Neural progenitor cell (in vitro differentiated cells): ENCODE data around the gene TMEM109. TPM values are rescaled to one million over a fixed set of nuclear protein-coding genes. Genes with fewer than 3 reads are reported as not detected.
A peak's percentile ranks its signal among the peaks of the same experiment; 100 is the strongest.

Experiments used
- DNase-seq: peaks from one replicate; pipeline ENCODE4 v3.0.0-alpha.2; 2016; ENCODE audit warnings: low spot score
- H2AFZ ChIP-seq: fragments of 200-600 bp; sonication (generic); replicated peaks from 2 replicates; pipeline ENCODE4 v1.6.1; 2016; ENCODE audit warnings: antibody characterized with exemption
- H3F3A ChIP-seq: fragments of 200-600 bp; sonication (generic); 2 replicates; pipeline ENCODE4 v1.6.1; 2016; ENCODE audit warnings: antibody characterized with exemption, low read depth
- H3K27ac ChIP-seq: fragments of 200-600 bp; sonication (generic); 2 replicates; pipeline ENCODE4 v1.5.1; 2016; ENCODE audit warnings: mild to moderate bottlenecking
- H3K27me3 ChIP-seq: fragments of 200-600 bp; sonication (generic); 2 replicates; pipeline ENCODE4 v1.6.1; 2016; ENCODE audit warnings: mild to moderate bottlenecking, moderate library complexity
- H3K36me3 ChIP-seq: fragments of 200-600 bp; sonication (generic); 2 replicates; pipeline ENCODE4 v1.5.1; 2016
- H3K4me1 ChIP-seq: fragments of 200-600 bp; sonication (generic); 2 replicates; pipeline ENCODE4 v1.6.1; 2016; ENCODE audit warnings: mixed run types
- H3K4me2 ChIP-seq: fragments of 200-600 bp; sonication (generic); 2 replicates; pipeline ENCODE4 v1.6.1; 2016
- H3K4me3 ChIP-seq: fragments of 200-600 bp; sonication (generic); 2 replicates; pipeline ENCODE4 v1.5.1; 2016
- H3K79me2 ChIP-seq: fragments of 200-600 bp; sonication (generic); 2 replicates; pipeline ENCODE4 v1.6.1; 2016; ENCODE audit warnings: low read depth
- H3K9ac ChIP-seq: fragments of 200-600 bp; sonication (generic); 2 replicates; pipeline ENCODE4 v1.6.1; 2016
- H3K9me3 ChIP-seq: fragments of 200-600 bp; sonication (generic); 2 replicates; pipeline ENCODE4 v1.5.1; 2016; ENCODE audit warnings: low read depth
- H4K20me1 ChIP-seq: fragments of 200-600 bp; sonication (generic); 2 replicates; pipeline ENCODE4 v1.6.1; 2016; ENCODE audit warnings: low read depth
- H3K27ac Mint-ChIP-seq: 3 replicates; pipeline ENCODE4 v1.8.0; 2021; ENCODE audit warnings: mixed read lengths
- H3K27me3 Mint-ChIP-seq: 2 replicates; pipeline ENCODE4 v1.8.0; 2022; ENCODE audit warnings: low read depth, mild to moderate bottlenecking, inconsistent platforms, moderate library complexity, mixed read lengths; ENCODE audit not compliant: insufficient read depth
- H3K36me3 Mint-ChIP-seq: 3 replicates; pipeline ENCODE4 v1.8.0; 2021; ENCODE audit warnings: mixed read lengths
- H3K4me1 Mint-ChIP-seq: 3 replicates; pipeline ENCODE4 v1.8.0; 2021; ENCODE audit warnings: mixed read lengths
- H3K4me3 Mint-ChIP-seq: 3 replicates; pipeline ENCODE4 v1.8.0; 2021; ENCODE audit warnings: mild to moderate bottlenecking, moderate library complexity, mixed read lengths
- H3K9me3 Mint-ChIP-seq: 3 replicates; pipeline ENCODE4 v1.8.0; 2020; ENCODE audit warnings: mixed read lengths
- EZH2 ChIP-seq: fragments of 200-600 bp; sonication (generic); IDR thresholded peaks from 2 replicates; pipeline ENCODE4 v1.6.1; 2017; ENCODE audit warnings: antibody characterized with exemption, mild to moderate bottlenecking, moderate library complexity
- EZH2phosphoT487 ChIP-seq: fragments of 200-600 bp; sonication (generic); IDR thresholded peaks from 2 replicates; pipeline ENCODE4 v1.6.1; 2017; ENCODE audit warnings: antibody characterized with exemption
- total RNA-seq: library from RNA; depleted of rRNA; stranded (reverse); fragments of >200 nt; gene quantifications from 2 replicates; pipeline ENCODE4 v1.2.3, GENCODE V29; 2015; ENCODE audit warnings: low replicate concordance
- TF ChIP-seq, protein P1 (sequence below): fragments of 200-600 bp; sonication (generic); IDR thresholded peaks from 2 replicates; pipeline ENCODE4 v1.5.1; 2017; ENCODE audit warnings: antibody characterized with exemption, mild to moderate bottlenecking

The TMEM109 gene
- total RNA-seq, 1 donor from 2014 or later, result 22.4 TPM

DNA sequence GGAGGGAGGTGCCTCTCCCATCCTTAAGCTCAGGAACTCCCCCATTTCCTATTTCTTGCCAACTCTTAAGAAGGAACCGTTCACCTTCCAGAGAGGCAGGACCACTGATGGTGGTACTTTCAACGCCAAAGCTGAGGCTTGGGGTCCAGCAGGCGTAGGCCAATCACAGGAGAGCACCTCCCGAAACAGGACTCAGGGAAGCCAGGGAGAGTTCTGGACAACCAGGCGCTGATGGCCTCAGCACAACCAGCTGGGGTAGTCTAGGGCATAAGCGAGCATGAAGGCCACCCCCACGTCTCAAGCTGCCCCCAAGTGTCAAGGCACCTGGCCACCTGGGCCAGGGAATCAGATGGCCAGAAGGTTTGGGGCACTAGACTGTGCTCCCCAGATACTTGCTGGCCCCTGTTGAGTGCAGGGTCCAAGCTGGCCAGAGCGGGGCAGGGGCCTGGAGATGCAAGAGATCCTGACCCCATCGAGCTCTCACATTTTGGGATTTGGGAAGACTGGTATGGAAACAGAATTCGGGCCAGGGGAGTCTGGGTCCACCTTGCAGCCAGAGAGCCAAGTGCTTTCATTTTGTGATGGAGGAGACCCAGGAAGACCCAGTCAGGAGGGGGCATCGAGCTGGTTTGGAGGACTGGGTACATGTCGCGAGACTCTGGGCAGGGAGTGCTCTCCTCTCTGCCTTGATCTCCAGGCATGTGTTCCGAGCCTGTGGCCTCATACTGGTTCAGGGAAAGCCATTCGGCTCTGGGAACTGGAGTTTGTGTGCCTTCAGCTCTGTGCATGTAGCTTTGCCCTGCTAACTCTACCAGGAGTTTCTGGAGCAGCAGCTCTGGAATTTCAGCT, 58.4 kb downstream of the TMEM109 start:
- Histone ChIP-seq H2AFZ (no peak overlapping the region), H3K9me3 (peaks cover 7% of the 10 kb centered on the region), H4K20me1 (no peaks in the 10 kb centered on the region), H3K4me1 (no peaks in the 10 kb centered on the region), H3K79me2 (no peaks in the 10 kb centered on the region), H3K36me3 (no peaks in the 10 kb centered on the region), H3K27ac (no peak overlapping the region), H3K4me2 (no peak overlapping the region), H3F3A (no peaks in the 10 kb centered on the region), H3K9ac (no peak overlapping the region), H3K4me3 (no peak overlapping the region), H3K27me3 (peaks cover 2% of the 10 kb centered on the region)
- peaks cover 14% of the 10 kb centered on the region for H3K4me1 Mint-ChIP-seq
- peaks cover 14% of the 10 kb centered on the region for H3K27me3 Mint-ChIP-seq
- H3K36me3 Mint-ChIP-seq, result no peaks in the 10 kb centered on the region
- no peak for DNase-seq
- TF ChIP-seq, protein P1, sequence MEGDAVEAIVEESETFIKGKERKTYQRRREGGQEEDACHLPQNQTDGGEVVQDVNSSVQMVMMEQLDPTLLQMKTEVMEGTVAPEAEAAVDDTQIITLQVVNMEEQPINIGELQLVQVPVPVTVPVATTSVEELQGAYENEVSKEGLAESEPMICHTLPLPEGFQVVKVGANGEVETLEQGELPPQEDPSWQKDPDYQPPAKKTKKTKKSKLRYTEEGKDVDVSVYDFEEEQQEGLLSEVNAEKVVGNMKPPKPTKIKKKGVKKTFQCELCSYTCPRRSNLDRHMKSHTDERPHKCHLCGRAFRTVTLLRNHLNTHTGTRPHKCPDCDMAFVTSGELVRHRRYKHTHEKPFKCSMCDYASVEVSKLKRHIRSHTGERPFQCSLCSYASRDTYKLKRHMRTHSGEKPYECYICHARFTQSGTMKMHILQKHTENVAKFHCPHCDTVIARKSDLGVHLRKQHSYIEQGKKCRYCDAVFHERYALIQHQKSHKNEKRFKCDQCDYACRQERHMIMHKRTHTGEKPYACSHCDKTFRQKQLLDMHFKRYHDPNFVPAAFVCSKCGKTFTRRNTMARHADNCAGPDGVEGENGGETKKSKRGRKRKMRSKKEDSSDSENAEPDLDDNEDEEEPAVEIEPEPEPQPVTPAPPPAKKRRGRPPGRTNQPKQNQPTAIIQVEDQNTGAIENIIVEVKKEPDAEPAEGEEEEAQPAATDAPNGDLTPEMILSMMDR, result no peak
- TF ChIP-seq EZH2 (no peak), EZH2phosphoT487 (no peak)
- H3K27ac Mint-ChIP-seq, result peak overlapping the region; percentile 50
- no peak overlapping the region for H3K4me3 Mint-ChIP-seq
- H3K9me3 Mint-ChIP-seq, result peaks cover 11% of the 10 kb centered on the region

Other genes starting within 250 kb of the TMEM109 start
- not detected in 2 replicates for gene MS4A8, start 214.5 kb upstream of the TMEM109 start, total RNA-seq
- gene MS4A18, start 189.4 kb upstream of the TMEM109 start, total RNA-seq, result not detected in 2 replicates
- 0.09 TPM in 1 of 2 replicates, not detected in the other for gene MS4A15, start 157.3 kb upstream of the TMEM109 start, total RNA-seq
- gene MS4A10, start 128.8 kb upstream of the TMEM109 start, total RNA-seq, result not detected in 2 replicates
- 3.3 and 9.5 TPM in 2 replicates for gene CCDC86, start 72.0 kb upstream of the TMEM109 start, total RNA-seq
- 0.06 TPM in 1 of 2 replicates, not detected in the other for gene PTGDR2, start 58.2 kb upstream of the TMEM109 start, total RNA-seq
- gene ZP1, start 46.6 kb upstream of the TMEM109 start, total RNA-seq, result not detected in 2 replicates
- 34.5 and 72.7 TPM in 2 replicates for gene PRPF19, start 7.6 kb upstream of the TMEM109 start, total RNA-seq
- gene TMEM132A, start 10.3 kb downstream of the TMEM109 start, total RNA-seq, result 34.0 and 77.2 TPM in 2 replicates
- gene SLC15A3, start 38.0 kb downstream of the TMEM109 start, total RNA-seq, result 1.4 and 3.3 TPM in 2 replicates
- gene CD6, start 57.5 kb downstream of the TMEM109 start, total RNA-seq, result not detected in 2 replicates
- not detected in 2 replicates for gene CD5, start 188.3 kb downstream of the TMEM109 start, total RNA-seq
- gene VPS37C, start 247.3 kb downstream of the TMEM109 start, total RNA-seq, result 9.9 and 19.9 TPM in 2 replicates